ENCODE measurements around the gene EFNA2. TPM values are rescaled to one million over a fixed set of nuclear protein-coding genes. Genes with fewer than 3 reads are reported as not detected.

Gene EFNA2
- total RNA-seq, 1 donor from 2014 or later, result not detected

GRCh38 chr19:1249990-1250436 lies 35.7 kb upstream of the EFNA2 start:
- ChIA-PET CTCF (interaction anchor here (1.0 kb wide), 1 partner anchor 16 kb away, joined by 3 read pairs; no protein-coding TSS in a partner anchor), POLR2A (interaction anchor here (0.7 to 2.4 kb wide), 3 partner anchors 9 to 19 kb away, joined by 8 to 37 read pairs (median 34); partner anchors contain the start of gene CIRBP)
- no peak for TF ChIP-seq CTCF (IDR thresholded peaks at IDR 0.05)
- Mint-ChIP-seq H3K4me1 (peaks cover 32% of the 10 kb centered on the region), H3K27me3 (no peaks in the 10 kb centered on the region), H3K36me3 (ENCODE audit: low read depth) (peaks cover 16% of the 10 kb centered on the region), H3K9me3 (no peaks in the 10 kb centered on the region), H3K4me3 (peak overlapping the region; percentile 80), H3K27ac (peak overlapping the region; percentile 81)
- intact Hi-C loops (cut with micrococcal nuclease), result loop anchor here (1.0 to 10.0 kb wide), 3 partner anchors 10 to 585 kb away; partner anchors contain the start of genes DAZAP1 and RNF126
- DNase-seq, result no peak
- no peak for ATAC-seq (ENCODE audit: low read depth)

- Mint-ChIP-seq H3K4me3 (peak overlapping the region; percentile 89), H3K9me3 (no peaks in the 10 kb centered on the region), H3K4me1 (peaks cover 35% of the 10 kb centered on the region), H3K27me3 (no peaks in the 10 kb centered on the region), H3K36me3 (ENCODE audit: low read depth) (peaks cover 23% of the 10 kb centered on the region), H3K27ac (peak overlapping the region; percentile 89)
- intact Hi-C loops (cut with micrococcal nuclease), result no loop called here
- no peak for TF ChIP-seq CTCF (IDR thresholded peaks at IDR 0.05)
- ATAC-seq (ENCODE audit: low read depth) (no peak), DNase-seq (peak; percentile 60)
- POLR2A ChIA-PET, result interaction anchor here (0.7 to 3.2 kb wide), 8 partner anchors 9 to 25 kb away, joined by 4 to 283 read pairs (median 12); partner anchors contain the start of genes CIRBP and FAM174C
- CTCF ChIA-PET, result interaction anchor here (1.0 kb wide), 1 partner anchor 16 kb away, joined by 3 read pairs; no protein-coding TSS in a partner anchor
These were observed 35.0 kb upstream of the EFNA2 start for GRCh38 chr19:1250437-1251260.

GRCh38 chr19:1251330-1252220 lies 34.1 kb upstream of the EFNA2 start:
- Mint-ChIP-seq H3K4me1 (peaks cover 38% of the 10 kb centered on the region), H3K27me3 (no peaks in the 10 kb centered on the region), H3K4me3 (peak overlapping the region; percentile 89), H3K27ac (peak overlapping the region; percentile 89), H3K36me3 (ENCODE audit: low read depth) (peaks cover 32% of the 10 kb centered on the region), H3K9me3 (no peaks in the 10 kb centered on the region)
- DNase-seq (peak; percentile 53), ATAC-seq (ENCODE audit: low read depth) (no peak)
- no peak for TF ChIP-seq CTCF (IDR thresholded peaks at IDR 0.05)
- intact Hi-C loops (cut with micrococcal nuclease), result no loop called here
- CTCF ChIA-PET, result interaction anchor here (1.0 kb wide), 1 partner anchor 18 kb away, joined by 3 read pairs; the partner anchor contains the start of gene CIRBP
- POLR2A ChIA-PET, result interaction anchor here (0.7 to 3.2 kb wide), 9 partner anchors 8 to 1501 kb away, joined by 3 to 283 read pairs (median 5); partner anchors contain the start of genes CIRBP and FAM174C

- Mint-ChIP-seq H3K4me1 (peaks cover 39% of the 10 kb centered on the region), H3K36me3 (ENCODE audit: low read depth) (peaks cover 35% of the 10 kb centered on the region), H3K27ac (peak overlapping the region; percentile 80), H3K27me3 (no peaks in the 10 kb centered on the region), H3K9me3 (no peaks in the 10 kb centered on the region), H3K4me3 (peak overlapping the region; percentile 89)
- ChIA-PET CTCF (interaction anchor here (1.0 to 2.2 kb wide), 4 partner anchors 8 to 17 kb away, joined by 3 to 26 read pairs (median 12); partner anchors contain the start of gene CIRBP), POLR2A (interaction anchor here (0.6 to 4.8 kb wide), 20 partner anchors 8 to 1500 kb away, joined by 3 to 283 read pairs (median 6); partner anchors contain the start of genes ARHGAP45, CIRBP and FAM174C)
- intact Hi-C loops (cut with micrococcal nuclease), result no loop called here
- TF ChIP-seq CTCF (IDR thresholded peaks at IDR 0.05), result no peak
- ATAC-seq (ENCODE audit: low read depth) (no peak), DNase-seq (peak; percentile 49)
These were observed 33.4 kb upstream of the EFNA2 start for GRCh38 chr19:1252221-1252820.
